Measurements from ENCODE around the gene BCL2L2.

BCL2L2 gene

DNA sequence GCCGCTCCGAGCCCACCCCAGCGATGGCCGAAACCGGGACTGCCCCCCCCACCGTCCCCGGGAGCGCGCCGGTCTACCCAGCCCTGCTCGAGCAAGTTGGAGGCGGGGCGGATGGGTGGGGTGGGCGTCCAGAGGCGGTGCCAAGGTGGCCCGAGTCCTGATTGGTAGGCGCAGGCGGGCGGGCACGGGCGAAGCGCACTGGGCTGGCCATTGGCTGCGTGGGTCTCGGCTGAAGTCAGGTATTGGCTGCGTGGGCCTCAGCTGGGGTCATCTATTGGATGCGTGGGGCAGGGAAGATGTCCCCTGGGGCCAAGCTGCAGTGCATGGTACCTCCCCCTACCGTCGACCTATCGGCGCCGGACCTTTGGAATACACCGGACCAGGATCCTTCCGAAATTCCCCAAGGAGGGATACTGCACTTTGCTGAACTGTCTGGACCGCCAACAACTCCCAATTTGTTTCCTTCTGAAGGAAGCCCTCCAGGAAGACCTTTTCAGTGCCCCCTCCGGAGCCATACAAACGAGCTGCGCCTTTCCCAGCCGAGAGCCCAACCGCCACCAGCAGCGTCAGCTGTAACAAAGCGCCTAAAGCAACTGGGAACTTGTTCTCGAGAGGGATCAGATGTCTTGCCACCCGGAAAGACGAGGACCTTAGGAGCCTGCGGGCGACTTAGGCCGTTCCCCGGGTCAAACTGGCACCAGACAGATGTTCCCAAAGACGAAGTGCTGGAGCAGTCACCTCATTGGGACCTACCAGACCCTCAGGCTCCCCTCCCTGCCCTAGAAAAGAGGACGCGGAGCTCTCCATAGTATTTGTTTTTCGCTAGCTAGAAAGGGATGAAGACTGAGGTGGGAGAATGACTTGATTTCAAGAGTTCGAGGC, 20.4 kb upstream of the BCL2L2 start, which contains the start of gene HOMEZ:
Gene HOMEZ, minus strand, starts transcription at position 113 of the 882 bp plus-strand sequence. CDS start 180 bp downstream, outside the sequence.
- Histone ChIP-seq H3K4me2 (ENCODE audit: low read depth, low read length, poor library complexity, severe bottlenecking) (peak within 1 kb of the TSS; percentile 92), H3F3A (ENCODE audit: insufficient read depth) (no peaks in the 10 kb centered on the region), H3K9ac (ENCODE audit: low read length) (peak within 1 kb of the TSS; percentile 91), H4K20me1 (ENCODE audit: low read depth, low read length) (no peaks in the 10 kb centered on the region), H3K9me3 (ENCODE audit: insufficient read depth, low read length) (no peaks in the 10 kb centered on the region), H2AFZ (ENCODE audit: low read depth, low read length, severe bottlenecking) (peak within 1 kb of the TSS; percentile 96), H3K27me3 (ENCODE audit: low read length) (no peaks in the 10 kb centered on the region), H3K27ac (ENCODE audit: low read depth, low read length) (0 out of 2 replicates have a peak within 1 kb of the TSS, but pooled peaks have one; percentile 27), H3K36me3 (ENCODE audit: low read length) (no peaks in the 10 kb centered on the region), H3K4me3 (ENCODE audit: insufficient read depth, low read length, poor library complexity, severe bottlenecking) (peak within 1 kb of the TSS; percentile 90), H3K9me2 (replicated peaks; ENCODE audit: insufficient read depth, low read length) (no peaks in the 10 kb centered on the region), H3K79me2 (ENCODE audit: insufficient read depth, low read length) (peaks cover 21% of the 10 kb centered on the region)
- TF ChIP-seq, protein P1, sequence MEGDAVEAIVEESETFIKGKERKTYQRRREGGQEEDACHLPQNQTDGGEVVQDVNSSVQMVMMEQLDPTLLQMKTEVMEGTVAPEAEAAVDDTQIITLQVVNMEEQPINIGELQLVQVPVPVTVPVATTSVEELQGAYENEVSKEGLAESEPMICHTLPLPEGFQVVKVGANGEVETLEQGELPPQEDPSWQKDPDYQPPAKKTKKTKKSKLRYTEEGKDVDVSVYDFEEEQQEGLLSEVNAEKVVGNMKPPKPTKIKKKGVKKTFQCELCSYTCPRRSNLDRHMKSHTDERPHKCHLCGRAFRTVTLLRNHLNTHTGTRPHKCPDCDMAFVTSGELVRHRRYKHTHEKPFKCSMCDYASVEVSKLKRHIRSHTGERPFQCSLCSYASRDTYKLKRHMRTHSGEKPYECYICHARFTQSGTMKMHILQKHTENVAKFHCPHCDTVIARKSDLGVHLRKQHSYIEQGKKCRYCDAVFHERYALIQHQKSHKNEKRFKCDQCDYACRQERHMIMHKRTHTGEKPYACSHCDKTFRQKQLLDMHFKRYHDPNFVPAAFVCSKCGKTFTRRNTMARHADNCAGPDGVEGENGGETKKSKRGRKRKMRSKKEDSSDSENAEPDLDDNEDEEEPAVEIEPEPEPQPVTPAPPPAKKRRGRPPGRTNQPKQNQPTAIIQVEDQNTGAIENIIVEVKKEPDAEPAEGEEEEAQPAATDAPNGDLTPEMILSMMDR (IDR thresholded peaks at IDR 0.05; ENCODE audit: insufficient read depth, low read length, poor library complexity, severe bottlenecking), result no peak
- no peak for TF ChIP-seq EZH2phosphoT487 (conservative IDR thresholded peaks at IDR 0.05; ENCODE audit: low read length)

GRCh38 chr14:23286902-23287479, 19.6 kb upstream of the BCL2L2 start:
- H3K27me3 ChIP-seq (ENCODE audit: low read length), result no peaks in the 10 kb centered on the region
- H3K9me2 ChIP-seq (replicated peaks; ENCODE audit: insufficient read depth, low read length), result no peaks in the 10 kb centered on the region
- H4K20me1 ChIP-seq (ENCODE audit: low read depth, low read length), result no peaks in the 10 kb centered on the region
- H3K9ac ChIP-seq (ENCODE audit: low read length), result peak overlapping the region; percentile 91
- TF ChIP-seq EZH2phosphoT487 (conservative IDR thresholded peaks at IDR 0.05; ENCODE audit: low read length), result no peak
- TF ChIP-seq, protein P1 (IDR thresholded peaks at IDR 0.05; ENCODE audit: insufficient read depth, low read length, poor library complexity, severe bottlenecking), result no peak
- H3K4me2 ChIP-seq (ENCODE audit: low read depth, low read length, poor library complexity, severe bottlenecking), result peak overlapping the region; percentile 82
- H3K4me3 ChIP-seq (ENCODE audit: insufficient read depth, low read length, poor library complexity, severe bottlenecking), result peak overlapping the region; percentile 80
- no peaks in the 10 kb centered on the region for H3F3A ChIP-seq (ENCODE audit: insufficient read depth)
- peak overlapping the region; percentile 96 for H2AFZ ChIP-seq (ENCODE audit: low read depth, low read length, severe bottlenecking)
- H3K9me3 ChIP-seq (ENCODE audit: insufficient read depth, low read length), result no peaks in the 10 kb centered on the region
- H3K36me3 ChIP-seq (ENCODE audit: low read length), result no peaks in the 10 kb centered on the region
- no peak overlapping the region for H3K27ac ChIP-seq (ENCODE audit: low read depth, low read length)
- peaks cover 21% of the 10 kb centered on the region for H3K79me2 ChIP-seq (ENCODE audit: insufficient read depth, low read length)

DNA sequence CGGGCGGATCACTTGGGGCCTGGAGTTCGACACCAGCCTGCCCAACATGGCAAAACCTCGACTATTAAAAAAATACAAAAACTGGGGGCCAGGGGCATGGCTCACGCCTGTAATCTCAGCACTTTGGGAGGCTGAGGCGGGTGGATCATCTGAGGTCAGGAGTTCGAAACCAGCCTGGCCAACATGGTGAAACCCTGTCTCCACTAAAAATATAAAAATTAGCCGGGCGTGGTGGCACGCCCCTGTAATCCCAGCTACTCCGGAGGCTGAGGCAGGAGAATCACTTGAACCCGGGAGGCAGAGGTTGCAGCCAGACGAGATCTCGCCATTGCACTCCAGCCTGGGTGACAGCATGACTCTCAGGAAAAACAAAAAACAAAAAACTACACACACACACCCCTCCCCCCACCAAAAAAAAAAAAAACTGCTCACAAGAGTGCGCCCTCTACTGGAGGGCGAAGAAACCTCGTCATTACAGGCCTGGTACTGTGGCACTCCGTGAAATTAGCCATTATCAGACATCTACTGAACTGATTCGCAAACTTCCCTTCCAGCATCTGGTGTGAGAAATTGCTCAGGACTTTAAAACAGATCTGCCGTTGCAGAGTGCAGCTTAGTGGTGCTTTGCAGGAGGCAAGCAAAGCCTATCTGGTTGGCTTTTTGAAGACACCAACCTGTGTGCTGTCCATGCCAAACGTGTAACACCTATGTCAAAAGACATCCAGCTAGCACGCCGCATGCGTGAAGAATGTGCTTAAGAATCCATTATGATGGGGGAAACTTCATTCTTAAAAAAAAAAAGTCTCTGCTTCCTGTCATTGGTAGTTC, 11.7 kb upstream of the BCL2L2 start:
- Histone ChIP-seq H3F3A (ENCODE audit: insufficient read depth) (peaks cover 14% of the 10 kb centered on the region), H2AFZ (ENCODE audit: low read depth, low read length, severe bottlenecking) (no peak overlapping the region), H3K27me3 (ENCODE audit: low read length) (no peaks in the 10 kb centered on the region), H3K4me3 (ENCODE audit: insufficient read depth, low read length, poor library complexity, severe bottlenecking) (no peak overlapping the region), H3K4me2 (ENCODE audit: low read depth, low read length, poor library complexity, severe bottlenecking) (no peak overlapping the region), H4K20me1 (ENCODE audit: low read depth, low read length) (no peaks in the 10 kb centered on the region), H3K9me3 (ENCODE audit: insufficient read depth, low read length) (no peaks in the 10 kb centered on the region), H3K79me2 (ENCODE audit: insufficient read depth, low read length) (no peaks in the 10 kb centered on the region), H3K36me3 (ENCODE audit: low read length) (peaks cover 5% of the 10 kb centered on the region; the same call in 1 of the 2 replicates), H3K9ac (ENCODE audit: low read length) (no peak overlapping the region), H3K9me2 (replicated peaks; ENCODE audit: insufficient read depth, low read length) (no peaks in the 10 kb centered on the region), H3K27ac (ENCODE audit: low read depth, low read length) (no peak overlapping the region)
- TF ChIP-seq, protein P1 (IDR thresholded peaks at IDR 0.05; ENCODE audit: insufficient read depth, low read length, poor library complexity, severe bottlenecking), result peak; percentile 71
- TF ChIP-seq EZH2phosphoT487 (conservative IDR thresholded peaks at IDR 0.05; ENCODE audit: low read length), result no peak
